SW480 (cell line): ENCODE results near the gene COL20A1.

Experiments used
- DNase-seq: peaks from one replicate; pipeline ENCODE4 v3.0.0-alpha.2; 2016; ENCODE audit warnings: low spot score

COL20A1 gene

GRCh38 chr20:63321148-63321831, 28.3 kb downstream of the COL20A1 start:
- DNase-seq: no peak

DNA sequence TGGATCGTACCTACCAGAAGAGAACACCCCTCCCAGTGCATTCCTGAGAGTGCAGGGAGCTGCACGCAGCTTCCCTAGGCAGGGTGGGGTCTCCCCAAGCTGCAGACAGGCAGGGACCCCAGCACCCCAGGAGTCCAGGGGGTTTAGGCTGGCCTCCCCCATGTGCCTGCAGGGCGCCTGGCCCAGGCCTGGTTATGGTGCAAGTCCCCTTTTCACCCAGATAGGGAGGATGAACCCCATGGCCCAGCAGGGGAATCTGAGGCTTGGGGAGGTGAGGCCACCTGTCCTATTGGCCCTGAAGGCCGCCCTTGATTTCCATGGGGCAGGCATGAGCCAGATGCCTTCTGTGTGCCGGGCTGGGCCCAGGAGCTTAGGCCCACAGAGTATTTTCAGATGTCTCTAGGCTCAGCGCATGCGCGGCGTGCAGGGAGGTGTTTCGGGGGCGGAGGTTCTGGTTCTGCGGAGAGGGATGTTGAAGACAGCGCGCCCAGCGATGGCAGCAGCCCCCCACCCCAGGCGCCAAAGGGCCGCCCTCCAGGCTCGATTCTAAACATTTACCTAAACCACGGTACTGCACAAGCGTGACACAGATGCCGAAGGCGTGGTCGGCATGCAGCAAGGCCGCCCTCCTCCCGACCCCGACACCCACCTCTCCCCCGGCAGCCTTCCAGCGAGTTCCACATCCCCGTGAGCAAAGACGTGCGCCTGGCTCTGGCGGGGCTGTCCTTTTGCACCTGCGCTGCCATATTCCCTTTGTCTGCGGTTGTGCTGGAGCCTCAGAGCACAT, 29.4 kb downstream of the COL20A1 start:
- no peak for DNase-seq

DNA sequence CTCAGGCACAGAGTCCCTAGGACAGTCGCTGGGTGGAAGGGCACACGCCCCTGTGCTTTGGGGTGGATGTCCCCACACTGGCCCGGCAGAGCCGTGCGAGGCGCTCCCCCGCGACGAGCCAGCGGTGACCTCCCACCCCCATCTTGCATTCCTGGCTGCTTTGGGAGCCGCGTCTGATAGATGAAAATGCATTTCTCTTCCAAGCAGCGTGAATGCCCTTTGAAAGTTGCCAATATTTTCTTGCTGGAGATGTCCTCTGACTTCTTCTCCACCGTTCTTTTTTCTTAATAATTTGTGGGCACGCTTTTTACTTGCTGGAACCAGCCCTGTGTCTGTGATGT, 29.9 kb downstream of the COL20A1 start:
- no peak for DNase-seq

DNA sequence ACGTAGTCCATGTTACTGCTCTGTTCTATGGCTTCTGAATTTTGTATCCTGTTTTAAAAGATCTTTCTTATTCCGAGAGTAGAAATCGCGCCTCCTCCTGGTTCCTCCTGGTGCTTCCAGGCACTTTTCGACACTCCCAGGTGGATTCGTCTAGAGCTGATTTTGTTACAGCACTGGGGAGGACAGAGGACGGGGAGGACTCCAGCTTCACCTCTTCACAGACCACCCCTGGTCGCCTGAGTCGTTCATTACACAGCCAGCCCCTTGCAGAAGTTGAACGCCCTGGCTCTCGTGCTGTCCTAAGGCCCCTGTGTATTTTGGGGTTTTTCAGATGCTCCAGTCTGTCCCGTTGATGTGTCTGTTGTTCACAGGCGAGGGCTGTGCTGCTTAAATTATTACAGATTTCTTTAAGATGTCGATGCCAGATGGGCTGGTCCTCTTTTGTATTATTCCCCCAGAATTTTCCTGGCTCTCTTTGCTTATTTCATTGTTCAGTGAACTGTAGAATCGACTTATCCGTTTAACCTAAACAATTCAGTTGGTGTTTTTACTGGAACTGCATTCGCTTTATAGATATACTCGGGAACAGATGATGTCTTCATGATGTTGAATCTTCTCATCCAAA, 30.5 kb downstream of the COL20A1 start:
- DNase-seq: no peak

DNA sequence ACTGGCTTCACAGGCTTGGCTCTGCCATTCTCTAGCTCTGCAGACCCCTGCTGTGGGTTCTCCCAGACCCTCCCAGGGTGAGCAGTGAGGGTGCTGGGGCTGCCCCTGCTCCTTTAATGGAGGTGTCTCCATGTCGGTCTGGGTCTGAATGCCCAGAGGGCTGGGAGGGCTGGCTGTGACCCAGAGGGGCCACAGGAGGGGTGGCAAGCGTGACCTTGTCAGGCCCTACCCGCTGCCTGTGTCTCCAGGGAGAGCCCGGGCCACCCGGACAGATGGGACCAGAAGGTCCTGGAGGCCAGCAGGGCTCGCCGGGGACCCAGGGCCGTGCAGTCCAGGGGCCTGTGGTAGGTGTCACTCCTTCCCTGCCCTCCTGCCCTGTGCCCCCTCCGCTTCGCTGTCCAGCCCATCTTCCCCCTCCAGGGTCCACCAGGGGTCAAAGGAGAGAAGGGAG, 32.1 kb downstream of the COL20A1 start:
- DNase-seq: no peak

DNA sequence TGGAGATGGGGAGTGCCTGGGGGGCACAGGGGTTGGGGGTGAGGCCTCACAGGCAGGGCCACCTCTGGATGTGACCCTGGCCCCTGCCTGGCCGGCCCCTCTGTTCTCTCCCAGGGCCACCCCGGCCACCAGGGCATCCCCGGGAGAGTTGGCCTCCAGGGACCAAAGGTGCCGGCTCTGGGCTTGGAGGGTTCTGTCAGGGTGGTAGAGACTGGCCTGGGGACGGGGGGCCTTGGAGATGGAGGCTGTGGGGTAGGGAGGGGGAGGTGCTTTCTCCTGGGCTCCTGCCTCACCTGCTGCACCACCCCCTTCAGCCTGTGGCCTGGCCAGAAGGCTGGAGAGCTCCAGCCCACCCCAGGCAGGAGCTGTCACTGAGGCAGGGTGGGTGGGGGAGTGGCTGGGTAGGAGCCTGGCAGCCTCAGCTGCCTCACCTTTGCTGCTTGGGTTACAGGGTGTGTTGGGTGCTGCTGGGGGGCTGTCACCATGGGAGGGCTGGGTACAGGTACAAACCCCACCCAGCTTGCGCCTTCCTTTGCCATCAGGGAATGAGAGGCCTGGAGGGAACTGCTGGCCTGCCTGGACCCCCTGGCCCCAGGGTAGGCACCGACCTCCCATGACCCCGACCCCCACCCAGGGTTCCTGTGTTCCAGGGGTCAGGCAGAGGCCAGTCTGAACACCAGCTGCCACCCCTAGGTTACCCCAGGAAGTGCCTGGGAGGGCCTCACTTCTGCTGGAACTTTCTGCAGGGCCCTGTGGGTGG, 32.7 kb downstream of the COL20A1 start:
- DNase-seq: no peak

- DNase-seq: no peak
These were observed 33.6 kb downstream of the COL20A1 start for GRCh38 chr20:63326314-63327230.

- DNase-seq: no peak
These were observed 34.3 kb downstream of the COL20A1 start for GRCh38 chr20:63327231-63327745.

- DNase-seq: no peak
These were observed 35.2 kb downstream of the COL20A1 start for GRCh38 chr20:63328026-63328700.

DNA sequence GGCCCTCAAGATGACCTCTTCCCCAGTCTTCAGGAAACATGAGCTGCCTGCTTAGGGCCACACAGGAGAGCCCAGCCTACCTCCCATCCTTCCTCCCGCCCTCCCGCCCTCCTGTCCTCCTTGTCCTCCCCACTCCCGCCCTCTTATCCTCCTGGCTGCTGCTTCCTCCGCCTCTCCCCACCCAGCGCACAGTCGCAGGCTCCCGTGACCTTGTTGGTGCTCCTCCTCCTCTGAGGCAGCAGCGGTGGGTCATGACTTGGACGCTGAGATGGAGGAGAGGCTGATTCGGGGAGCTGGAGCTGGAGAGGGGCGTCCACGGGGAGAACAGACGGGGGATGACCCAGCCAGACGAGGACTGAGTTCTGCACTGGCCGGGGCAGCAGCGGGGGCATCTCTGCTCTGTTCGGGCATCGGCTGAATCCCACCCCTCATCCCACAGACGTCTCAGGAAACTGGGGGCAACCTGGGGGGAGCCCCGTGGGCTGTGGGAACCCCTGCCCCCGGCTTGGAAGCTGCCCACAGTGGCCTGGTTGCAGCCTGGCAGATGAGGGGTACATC, 35.8 kb downstream of the COL20A1 start:
- DNase-seq: no peak

- no peak for DNase-seq
These were observed 36.5 kb downstream of the COL20A1 start for GRCh38 chr20:63329331-63330083.

DNA sequence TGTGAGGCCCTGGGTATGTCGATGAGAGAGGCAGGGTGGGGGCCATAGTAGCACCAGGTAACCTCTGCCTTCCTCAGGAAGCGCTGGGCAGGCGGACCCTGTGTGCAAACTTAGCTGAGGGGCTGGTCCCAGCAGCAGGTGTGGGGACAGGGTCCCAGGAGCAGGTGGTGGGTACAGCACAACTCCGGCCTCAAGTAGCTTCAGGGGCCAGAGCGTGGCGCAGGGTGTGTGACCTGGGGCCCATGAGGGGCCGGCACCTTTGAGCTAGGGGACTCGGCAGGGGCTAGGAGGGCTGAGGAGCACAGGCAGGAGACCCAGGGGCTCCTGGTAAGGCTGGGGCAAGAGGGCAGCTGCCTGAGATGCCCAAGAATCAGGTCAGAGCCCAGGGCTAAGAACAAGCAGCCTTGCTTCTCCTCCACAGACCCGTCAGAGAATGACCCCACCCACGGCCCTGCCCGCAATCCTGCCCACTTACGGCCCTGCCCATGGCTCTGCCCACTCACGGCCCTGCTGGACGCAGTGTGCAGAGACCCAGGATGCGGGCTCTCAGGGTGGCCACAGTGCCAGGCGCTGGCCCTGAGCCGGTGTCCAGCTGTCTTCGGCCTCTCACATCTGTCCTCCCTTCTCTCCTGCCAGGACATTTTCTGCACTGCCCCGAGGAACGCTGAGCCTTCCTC, 37.2 kb downstream of the COL20A1 start:
- no peak for DNase-seq

DNA sequence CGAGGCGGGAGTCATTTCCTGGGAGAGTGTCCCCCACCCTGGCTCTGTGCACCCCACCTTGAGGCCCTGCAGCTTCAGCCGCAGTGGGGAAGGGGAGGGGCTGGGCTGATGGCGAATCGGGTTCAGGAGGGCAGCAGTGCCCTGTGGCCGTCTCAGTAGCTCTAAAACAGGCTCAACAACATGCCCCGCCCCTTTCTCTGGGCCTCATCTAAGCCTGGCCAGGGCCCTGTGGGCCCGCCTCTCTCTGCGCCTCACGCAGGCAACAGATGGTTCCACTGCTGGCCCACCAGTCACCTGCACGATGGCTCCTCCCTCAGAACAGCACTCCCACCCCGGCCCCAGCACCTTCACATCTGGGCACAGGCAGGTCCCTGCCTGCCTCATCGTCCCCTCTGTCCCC, 38.0 kb downstream of the COL20A1 start:
- DNase-seq: no peak

DNA sequence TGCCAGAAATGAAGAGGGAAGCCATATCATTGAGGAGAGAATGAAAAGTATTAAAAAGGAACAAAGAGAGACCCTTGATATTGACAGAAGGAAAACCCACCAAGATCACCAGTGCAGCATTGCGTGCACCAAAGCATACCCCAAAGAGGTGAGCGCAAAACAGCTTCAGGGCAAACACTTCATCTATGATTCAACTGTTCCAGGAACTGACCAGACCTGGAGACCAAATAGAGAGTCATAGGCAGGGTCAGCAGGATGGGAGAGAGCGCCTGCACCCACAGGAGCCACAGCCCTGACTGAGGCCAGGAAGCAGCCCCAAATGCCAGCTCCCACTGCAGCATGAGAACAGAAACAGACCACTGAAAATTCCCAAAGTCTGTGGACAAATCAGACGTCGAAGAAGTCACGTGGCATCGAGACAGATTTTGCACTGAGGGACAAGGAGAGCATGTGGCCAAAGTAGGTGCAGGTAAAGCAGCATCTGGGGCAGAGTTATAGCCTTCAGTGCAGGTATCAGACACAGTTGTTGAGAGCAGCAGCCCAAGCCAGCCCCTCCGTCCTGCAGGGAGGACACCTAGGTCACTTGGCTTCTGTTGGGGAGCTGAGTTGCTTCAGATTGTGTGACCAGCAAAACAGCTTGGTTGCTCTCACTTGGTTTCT, 38.9 kb downstream of the COL20A1 start:
- DNase-seq: no peak

GRCh38 chr20:63332488-63333240, 39.7 kb downstream of the COL20A1 start:
- DNase-seq: no peak

GRCh38 chr20:63333241-63333836, 40.4 kb downstream of the COL20A1 start:
- no peak for DNase-seq

DNA sequence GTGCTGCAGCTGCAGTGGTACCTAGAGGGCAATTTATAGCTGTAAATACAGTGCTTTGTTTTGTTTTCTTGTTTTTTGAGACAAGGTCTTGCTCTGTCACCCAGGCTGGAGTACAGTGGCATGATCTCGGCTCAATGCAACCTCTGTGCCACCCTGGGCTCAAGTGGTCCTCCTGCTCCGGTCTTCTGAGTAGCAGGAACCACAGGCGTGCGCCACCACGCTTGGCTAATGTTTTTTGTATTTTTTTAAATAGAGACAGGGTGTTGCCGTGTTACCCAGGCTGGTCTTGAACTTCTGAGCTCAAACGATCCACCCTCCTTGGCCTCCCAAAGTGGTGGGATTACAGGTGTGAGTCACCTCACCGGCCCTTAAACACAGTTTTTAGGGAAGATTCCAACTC, 41.4 kb downstream of the COL20A1 start:
- no peak for DNase-seq
